ENCODE results near the gene MYO1D.

The MYO1D gene

GRCh38 chr17:32757963-32758362, 119.0 kb downstream of the MYO1D start:
- in situ Hi-C loops (cut with HindIII; ENCODE audit: low sequenced_read_pairs): no loop called here
- no peak for TF ChIP-seq CTCF (IDR thresholded peaks at IDR 0.05; ENCODE audit: low read depth, low read length)
- peak; percentile 4 for DNase-seq (ENCODE audit: low read depth, low spot score)
- H3K4me3 ChIP-seq (ENCODE audit: low read depth, low read length): no peak overlapping the region

- DNase-seq (ENCODE audit: low read depth, low spot score): no peak
- H3K4me3 ChIP-seq (ENCODE audit: low read depth, low read length): no peak overlapping the region
- in situ Hi-C loops (cut with HindIII; ENCODE audit: low sequenced_read_pairs): no loop called here
- TF ChIP-seq CTCF (IDR thresholded peaks at IDR 0.05; ENCODE audit: low read depth, low read length): no peak
Observed at GRCh38 chr17:32756696-32757095, 120.2 kb downstream of the MYO1D start.

GRCh38 chr17:32755045-32755805, 121.7 kb downstream of the MYO1D start:
- DNase-seq (ENCODE audit: low read depth, low spot score): peak; percentile 81
- peak; percentile 41 for TF ChIP-seq CTCF (IDR thresholded peaks at IDR 0.05; ENCODE audit: low read depth, low read length)
- in situ Hi-C loops (cut with HindIII; ENCODE audit: low sequenced_read_pairs): no loop called here
- no peak overlapping the region for H3K4me3 ChIP-seq (ENCODE audit: low read depth, low read length)

GRCh38 chr17:32752934-32753333, 124.0 kb downstream of the MYO1D start:
- in situ Hi-C loops (cut with HindIII; ENCODE audit: low sequenced_read_pairs): no loop called here
- DNase-seq (ENCODE audit: low read depth, low spot score): no peak
- TF ChIP-seq CTCF (IDR thresholded peaks at IDR 0.05; ENCODE audit: low read depth, low read length): no peak
- no peak overlapping the region for H3K4me3 ChIP-seq (ENCODE audit: low read depth, low read length)

GRCh38 chr17:32747856-32748255, 129.1 kb downstream of the MYO1D start:
- DNase-seq (ENCODE audit: low read depth, low spot score): no peak
- no peak for TF ChIP-seq CTCF (IDR thresholded peaks at IDR 0.05; ENCODE audit: low read depth, low read length)
- in situ Hi-C loops (cut with HindIII; ENCODE audit: low sequenced_read_pairs): no loop called here

GRCh38 chr17:32746698-32747097, 130.2 kb downstream of the MYO1D start:
- no peak for DNase-seq (ENCODE audit: low read depth, low spot score)
- H3K4me3 ChIP-seq (ENCODE audit: low read depth, low read length): no peak overlapping the region
- in situ Hi-C loops (cut with HindIII; ENCODE audit: low sequenced_read_pairs): no loop called here
- no peak for TF ChIP-seq CTCF (IDR thresholded peaks at IDR 0.05; ENCODE audit: low read depth, low read length)

More at GRCh38 chr17:32747856-32748255, 129.1 kb downstream of the MYO1D start:
- H3K4me3 ChIP-seq (ENCODE audit: low read depth, low read length): no peak overlapping the region

Measured in astrocyte of the spinal cord (primary cell).